MM.1S (cell line): ENCODE data around the gene HRH2.

Experiments
- CTCF ChIP-seq: fragments of 300-600 bp; sonication (generic); IDR thresholded peaks from 2 replicates; pipeline ENCODE4 v1.5.1; 2016; ENCODE audit warnings: antibody characterized with exemption, low read length, mixed read lengths
- EZH2 ChIP-seq: fragments of 300-600 bp; sonication (generic); optimal IDR thresholded peaks from 2 replicates; pipeline ENCODE3; 2017; ENCODE audit warnings: low read depth, mild to moderate bottlenecking, antibody characterized with exemption, low read length, mixed read lengths

DNA sequence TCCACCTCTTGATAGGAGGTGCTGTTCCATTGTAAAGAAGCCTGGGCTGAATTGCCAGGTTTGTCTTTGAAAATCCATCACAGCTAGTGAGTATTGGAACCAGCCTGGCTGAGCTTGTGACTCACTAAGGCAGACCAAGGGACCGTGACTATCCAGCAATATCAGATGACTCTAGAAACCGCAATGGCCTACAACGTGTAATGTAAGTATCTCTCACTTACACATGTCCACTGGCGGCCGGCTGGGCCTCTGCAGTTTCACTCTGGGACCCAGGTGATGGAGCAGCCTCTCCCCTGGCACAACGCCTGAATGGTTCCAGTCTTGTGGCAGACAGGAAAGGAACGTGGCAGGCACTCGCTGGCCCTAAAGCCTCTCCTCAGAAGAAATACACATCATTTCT, 3.1 kb upstream of the HRH2 start:
- no peak; the same call in 1 of the 2 replicates for TF ChIP-seq CTCF
- no peak for TF ChIP-seq EZH2
